GM23248 (cell line): ENCODE data around the gene ST3GAL3.

Experiments
- EZH2 ChIP-seq: fragments of 200-600 bp; sonication (generic); IDR thresholded peaks from 2 replicates; pipeline ENCODE4 v1.6.1; 2018; ENCODE audit warnings: antibody characterized with exemption, mild to moderate bottlenecking; ENCODE audit not compliant: insufficient read depth, poor library complexity, severe bottlenecking
- EZH2phosphoT487 ChIP-seq: fragments of 200-600 bp; sonication (generic); IDR thresholded peaks from 2 replicates; pipeline ENCODE4 v1.6.1; 2018; ENCODE audit warnings: antibody characterized with exemption, moderate library complexity, mild to moderate bottlenecking, low read depth; ENCODE audit not compliant: insufficient read depth

- TF ChIP-seq EZH2 (no peak), EZH2phosphoT487 (no peak)
Measured at GRCh38 chr1:43812579-43812978, 105.2 kb downstream of the ST3GAL3 start.
